Spleen (tissue), 7 donors: ENCODE data around the gene ATP2B3.

Source experiments
- POLR2AphosphoS5 ChIP-seq, 3 donors: sonication (generic); formaldehyde crosslinking; IDR thresholded peaks; one replicate each; pipeline ENCODE4 v1.5.1; 2017; ENCODE audit warnings: antibody characterized with exemption in 3 of 3
- TF ChIP-seq, protein P1 (sequence below), 11 experiments: fragments of 200-600 bp in 7 of 11; fragments of 450-650 bp in 4 of 11; sonication (generic) in 4 of 11; IDR thresholded peaks in 8 of 11; conservative IDR thresholded peaks in 3 of 11; 1 replicate in 7 of 11; 2 replicates in 4 of 11; pipeline versions ENCODE4 v1.4.0 to v1.8.0; 2016 to 2021; ENCODE audit warnings: antibody characterized with exemption in 11 of 11, inconsistent platforms in 4 of 11, mild to moderate bottlenecking in 1 of 11
- donor health status: DM: no; HTN: no; CAD: no; lungs with moderate emphysema.
- donor health status: DM: no; HTN: no; CAD: no.
- donor health status: DM: no; HTN: no; CAD: no.

GRCh38 chrX:153504445-153505016 lies 12.9 kb upstream of the ATP2B3 start:
- TF ChIP-seq, protein P1, sequence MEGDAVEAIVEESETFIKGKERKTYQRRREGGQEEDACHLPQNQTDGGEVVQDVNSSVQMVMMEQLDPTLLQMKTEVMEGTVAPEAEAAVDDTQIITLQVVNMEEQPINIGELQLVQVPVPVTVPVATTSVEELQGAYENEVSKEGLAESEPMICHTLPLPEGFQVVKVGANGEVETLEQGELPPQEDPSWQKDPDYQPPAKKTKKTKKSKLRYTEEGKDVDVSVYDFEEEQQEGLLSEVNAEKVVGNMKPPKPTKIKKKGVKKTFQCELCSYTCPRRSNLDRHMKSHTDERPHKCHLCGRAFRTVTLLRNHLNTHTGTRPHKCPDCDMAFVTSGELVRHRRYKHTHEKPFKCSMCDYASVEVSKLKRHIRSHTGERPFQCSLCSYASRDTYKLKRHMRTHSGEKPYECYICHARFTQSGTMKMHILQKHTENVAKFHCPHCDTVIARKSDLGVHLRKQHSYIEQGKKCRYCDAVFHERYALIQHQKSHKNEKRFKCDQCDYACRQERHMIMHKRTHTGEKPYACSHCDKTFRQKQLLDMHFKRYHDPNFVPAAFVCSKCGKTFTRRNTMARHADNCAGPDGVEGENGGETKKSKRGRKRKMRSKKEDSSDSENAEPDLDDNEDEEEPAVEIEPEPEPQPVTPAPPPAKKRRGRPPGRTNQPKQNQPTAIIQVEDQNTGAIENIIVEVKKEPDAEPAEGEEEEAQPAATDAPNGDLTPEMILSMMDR (IDR thresholded peaks at IDR 0.05 in 8 of 11, conservative IDR thresholded peaks at IDR 0.05 in 3 of 11): no peak
- TF ChIP-seq POLR2AphosphoS5 (IDR thresholded peaks at IDR 0.05): peak in 1 of 3 donors; percentile 58
